ENCODE results near the gene FBXO8. TPM values are rescaled to one million over a fixed set of nuclear protein-coding genes. Genes with fewer than 3 reads are reported as not detected.

FBXO8 gene
- total and polyA plus RNA-seq, 2 of the 4 experiments (the other 2 are of a cell fraction) = 11.3 to 25.6 TPM

- Histone ChIP-seq H3K4me1 (ENCODE audit: control insufficient read depth, insufficient read depth, low read length) (no peaks in the 10 kb centered on the region), H4K91ac (ENCODE audit: insufficient read depth, low read depth, low read length) (no peak overlapping the region), H4K5ac (ENCODE audit: low read depth, low read length) (no peak overlapping the region), H3K9ac (ENCODE audit: low read depth, low read length) (no peak overlapping the region), H3K36me3 (ENCODE audit: control insufficient read depth, insufficient read depth, low read length) (no peaks in the 10 kb centered on the region), H2BK20ac (ENCODE audit: low read depth, low read length) (no peak overlapping the region), H3K27ac (ENCODE audit: insufficient read depth, low read length) (no peak overlapping the region), H3K18ac (ENCODE audit: low read depth, low read length) (no peak overlapping the region), H3K27me3 (ENCODE audit: control insufficient read depth, insufficient read depth, low read length) (peaks cover 3% of the 10 kb centered on the region; the same call in 1 of the 2 replicates), H3K23ac (ENCODE audit: low read depth, low read length) (no peak overlapping the region), H4K8ac (ENCODE audit: low read depth in 2 of 2, low read length in 2 of 2) (no peak overlapping the region), H2AK5ac (ENCODE audit: low read depth, low read length) (no peak overlapping the region), H2BK120ac (ENCODE audit: low read depth, low read length) (no peak overlapping the region), H3K4ac (ENCODE audit: low read depth, low read length) (no peak overlapping the region), H2BK15ac (ENCODE audit: low read depth, low read length) (no peak overlapping the region), H3K79me1 (ENCODE audit: low read depth in 1 of 2, low read length in 2 of 2) (no peaks in the 10 kb centered on the region), H3K4me2 (ENCODE audit: low read depth, low read length) (no peak overlapping the region), H3K9me1 (ENCODE audit: insufficient read depth, low read length) (no peaks in the 10 kb centered on the region), H3K9me3 (ENCODE audit: control insufficient read depth, insufficient read depth, low read length) (no peaks in the 10 kb centered on the region), H2AK9ac (replicated peaks; ENCODE audit: low read depth, low read length, poor library complexity) (no peak overlapping the region), H3K14ac (replicated peaks; ENCODE audit: low read depth, low read length) (no peak overlapping the region), H3K4me3 (ENCODE audit: insufficient read depth, low read depth, low read length) (no peak overlapping the region), H4K20me1 (ENCODE audit: insufficient read depth, low read length) (no peaks in the 10 kb centered on the region), H3K56ac (ENCODE audit: extremely low read depth, insufficient read depth, low read length) (no peak overlapping the region), H2BK5ac (ENCODE audit: low read depth, low read length, poor library complexity, severe bottlenecking) (no peak overlapping the region), H2AFZ (replicated peaks; ENCODE audit: low read length, poor library complexity) (no peak overlapping the region)
- POLR2A ChIA-PET (ENCODE audit: unreplicated experiment) = no interaction called here
- no peak for TF ChIP-seq FOS (IDR thresholded peaks at IDR 0.05; ENCODE audit: low read depth, low read length)
- no peak for TF ChIP-seq CHD1 (IDR thresholded peaks at IDR 0.05; ENCODE audit: low read depth, low read length)
- no peak for TF ChIP-seq USF2 (IDR thresholded peaks at IDR 0.05; ENCODE audit: low read depth, low read length)
- no peak for TF ChIP-seq RCOR1 (IDR thresholded peaks at IDR 0.05; ENCODE audit: insufficient replicate concordance, low read length)
- no peak for TF ChIP-seq RAD21 (IDR thresholded peaks at IDR 0.05; ENCODE audit: low read length)
- TF ChIP-seq MAZ (IDR thresholded peaks at IDR 0.05; ENCODE audit: borderline replicate concordance, low read depth, low read length) = no peak
- no peak for TF ChIP-seq CTCF (conservative IDR thresholded peaks at IDR 0.05; ENCODE audit: low read depth, low read length)
- TF ChIP-seq BHLHE40 (IDR thresholded peaks at IDR 0.05; ENCODE audit: low read depth, low read length) = no peak
- TF ChIP-seq ELK1 (IDR thresholded peaks at IDR 0.05; ENCODE audit: borderline replicate concordance, low read depth, low read length) = no peak
- no peak for TF ChIP-seq RFX5 (IDR thresholded peaks at IDR 0.05; ENCODE audit: low read depth, low read length)
- TF ChIP-seq CEBPB (IDR thresholded peaks at IDR 0.05; ENCODE audit: low read depth, low read length) = no peak
- TF ChIP-seq MAFK (IDR thresholded peaks at IDR 0.05; ENCODE audit: low read depth, low read length) = no peak
- TF ChIP-seq SMC3 (IDR thresholded peaks at IDR 0.05; ENCODE audit: low read depth, low read length) = no peak
- no peak for TF ChIP-seq POLR2A (IDR thresholded peaks at IDR 0.05; ENCODE audit: low read depth, low read length)
- TF ChIP-seq MXI1 (IDR thresholded peaks at IDR 0.05; ENCODE audit: borderline replicate concordance, low read depth, low read length) = no peak
- no peak for TF ChIP-seq NFE2L2 (IDR thresholded peaks at IDR 0.05; ENCODE audit: low read depth, low read length)
- CTCF ChIA-PET = interaction anchor here (0.6 kb wide), 1 partner anchor 52 kb away, joined by 4 read pairs; no protein-coding TSS in a partner anchor
- in situ Hi-C loops (cut with MboI; ENCODE audit: low sequenced_read_pairs) = no loop called here
- no TSS peak for BruUV-seq (replicated peaks)
- intact Hi-C loops (cut with micrococcal nuclease) = no loop called here
- ATAC-seq (ENCODE audit: low read depth) (no peak), DNase-seq (no peak)
- dilution Hi-C loops (cut with HindIII; ENCODE audit: low sequenced_read_pairs, unreplicated experiment) = no loop called here
- no CpG with 5 or more reads among the region's 2 CpGs for WGBS, 2 experiments (ENCODE audit: extremely low coverage in 2 of 2, insufficient read length in 1 of 2)
Measured at GRCh38 chr4:174199735-174200134, 83.7 kb downstream of the FBXO8 start.
